ENCODE measurements around the gene C6. TPM values are rescaled to one million over a fixed set of nuclear protein-coding genes. Genes with fewer than 3 reads are reported as not detected.

C6 gene
- total and polyA plus RNA-seq, 9 of the 15 experiments (the other 6 are each of a cell fraction or from before 2014, with no cell fraction given): 0.09 TPM; not detected in 8

DNA sequence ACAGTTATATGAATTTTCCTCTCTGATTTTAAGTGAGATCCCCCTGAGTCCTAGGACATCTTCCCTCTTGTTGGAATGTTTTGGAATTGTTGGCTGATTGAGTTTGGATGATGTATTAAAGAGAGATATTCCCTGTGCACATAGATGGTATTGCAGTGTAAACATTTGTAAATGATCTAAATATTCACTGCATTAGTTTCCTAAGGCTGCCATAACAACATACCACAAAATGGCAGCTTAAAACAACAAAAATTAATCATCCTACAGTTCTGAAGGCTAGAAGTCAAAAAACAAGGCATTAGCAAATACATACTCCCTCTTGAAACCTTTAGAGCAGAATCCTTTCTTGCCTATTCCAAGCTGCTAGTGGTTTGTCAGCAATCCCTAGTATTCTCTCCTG is 104.1 kb downstream of the C6 start:
- in situ Hi-C loops (cut with MboI) (no loop called here), intact Hi-C loops (cut with micrococcal nuclease) (no loop called here)
- Histone ChIP-seq H3K9me1 (ENCODE audit: control insufficient read depth, insufficient read depth, low read length) (no peaks in the 10 kb centered on the region), H3K4me3 (no peak overlapping the region), H3K4me1 (replicated peaks in 1 of 2; ENCODE audit: control insufficient read depth in 2 of 2, insufficient read depth in 2 of 2, low read length in 2 of 2) (no peaks in the 10 kb centered on the region), H3K36me3 (ENCODE audit: control insufficient read depth, insufficient read depth, low read length) (no peaks in the 10 kb centered on the region), H4K20me1 (replicated peaks; ENCODE audit: control insufficient read depth, insufficient read depth, low read length) (no peaks in the 10 kb centered on the region), H3K9ac (ENCODE audit: insufficient read depth in 1 of 2, low read depth in 2 of 2, low read length in 2 of 2) (no peak overlapping the region), H3K27ac (ENCODE audit: extremely low read depth, low read depth, low read length) (no peak overlapping the region), H3K27me3 (ENCODE audit: control insufficient read depth in 2 of 2, insufficient read depth in 2 of 2, low read length in 2 of 2) (no peaks in the 10 kb centered on the region), H3K4me2 (ENCODE audit: insufficient read depth, low read length) (no peak overlapping the region), H3K79me2 (ENCODE audit: control insufficient read depth, insufficient read depth, low read length) (no peaks in the 10 kb centered on the region), H3K9me3 (replicated peaks; ENCODE audit: control insufficient read depth, insufficient read depth, low read depth, low read length) (no peaks in the 10 kb centered on the region), H2AFZ (ENCODE audit: low read depth, low read length) (no peak overlapping the region)
- no peak for FAIRE-seq
- ATAC-seq: no peak
- ChIA-PET POLR2A (no interaction called here), CTCF (ENCODE audit: low intra/inter-chr PET ratio) (no interaction called here)
- BruUV-seq (replicated peaks): no TSS peak
- TF ChIP-seq HNRNPH1 (optimal IDR thresholded peaks at IDR 0.05; ENCODE audit: low read depth, low read length): no peak
- TF ChIP-seq ZFP30 (CRISPR knock-in tag; IDR thresholded peaks at IDR 0.05; ENCODE audit: borderline replicate concordance): no peak
- TF ChIP-seq, protein P1, sequence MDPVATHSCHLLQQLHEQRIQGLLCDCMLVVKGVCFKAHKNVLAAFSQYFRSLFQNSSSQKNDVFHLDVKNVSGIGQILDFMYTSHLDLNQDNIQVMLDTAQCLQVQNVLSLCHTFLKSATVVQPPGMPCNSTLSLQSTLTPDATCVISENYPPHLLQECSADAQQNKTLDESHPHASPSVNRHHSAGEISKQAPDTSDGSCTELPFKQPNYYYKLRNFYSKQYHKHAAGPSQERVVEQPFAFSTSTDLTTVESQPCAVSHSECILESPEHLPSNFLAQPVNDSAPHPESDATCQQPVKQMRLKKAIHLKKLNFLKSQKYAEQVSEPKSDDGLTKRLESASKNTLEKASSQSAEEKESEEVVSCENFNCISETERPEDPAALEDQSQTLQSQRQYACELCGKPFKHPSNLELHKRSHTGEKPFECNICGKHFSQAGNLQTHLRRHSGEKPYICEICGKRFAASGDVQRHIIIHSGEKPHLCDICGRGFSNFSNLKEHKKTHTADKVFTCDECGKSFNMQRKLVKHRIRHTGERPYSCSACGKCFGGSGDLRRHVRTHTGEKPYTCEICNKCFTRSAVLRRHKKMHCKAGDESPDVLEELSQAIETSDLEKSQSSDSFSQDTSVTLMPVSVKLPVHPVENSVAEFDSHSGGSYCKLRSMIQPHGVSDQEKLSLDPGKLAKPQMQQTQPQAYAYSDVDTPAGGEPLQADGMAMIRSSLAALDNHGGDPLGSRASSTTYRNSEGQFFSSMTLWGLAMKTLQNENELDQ (CRISPR knock-in tag; IDR thresholded peaks at IDR 0.05; ENCODE audit: borderline replicate concordance): no peak
- no peak for TF ChIP-seq MAFK (IDR thresholded peaks at IDR 0.05; ENCODE audit: low read length)
- no peak for TF ChIP-seq ZNF695 (CRISPR knock-in tag; IDR thresholded peaks at IDR 0.05)
- no peak for DNase-seq (ENCODE audit: extremely low read depth in 1 of 4, low spot score in 3 of 4)
